Activated CD8-positive, alpha-beta memory T cell treated with anti-CD3 and anti-CD28 coated beads, Interleukin-2, amount 50 U/mL, for 1 hour (primary cell): ENCODE results near the gene KIAA1143.
A peak's percentile ranks its signal among the peaks of the same experiment; 100 is the strongest.

ENCODE experiments used
- DNase-seq: peaks from one replicate; pipeline ENCODE4 v3.0.0-alpha.2; 2020; ENCODE audit errors: extremely low read depth

The KIAA1143 gene

GRCh38 chr3:44761424-44762169, at the start of gene KIAA1143, which contains the start of gene KIF15:
Gene KIAA1143 (minus strand): TSS chr3:44761619. CDS start chr3:44761602, 17 bp downstream.
Gene KIF15 (plus strand): TSS chr3:44761794. CDS start chr3:44761866, 72 bp downstream.
- DNase-seq: peak; percentile 92

- no peak for DNase-seq
Observed at GRCh38 chr3:44805960-44806359, 44.5 kb upstream of the KIAA1143 start.

GRCh38 chr3:44803298-44803697, 41.9 kb upstream of the KIAA1143 start:
- no peak for DNase-seq

- DNase-seq: no peak
Observed at GRCh38 chr3:44802011-44802410, 40.6 kb upstream of the KIAA1143 start.

GRCh38 chr3:44795197-44795596, 33.8 kb upstream of the KIAA1143 start:
- DNase-seq: no peak

- no peak for DNase-seq
Observed at GRCh38 chr3:44782891-44783290, 21.5 kb upstream of the KIAA1143 start.

- DNase-seq: no peak
Observed at GRCh38 chr3:44772099-44772442, 10.7 kb upstream of the KIAA1143 start.

- DNase-seq: no peak
Observed at GRCh38 chr3:44771424-44772098, 10.1 kb upstream of the KIAA1143 start.

GRCh38 chr3:44764248-44764647, 2.8 kb upstream of the KIAA1143 start:
- no peak for DNase-seq

GRCh38 chr3:44762690-44763089, 1.3 kb upstream of the KIAA1143 start:
- no peak for DNase-seq

GRCh38 chr3:44762170-44762677, 805 bp upstream of the KIAA1143 start:
- no peak for DNase-seq

GRCh38 chr3:44761101-44761423, 357 bp downstream of the KIAA1143 start:
- DNase-seq: no peak

- no peak for DNase-seq
Observed at GRCh38 chr3:44734646-44735168, 26.7 kb downstream of the KIAA1143 start.

GRCh38 chr3:44729384-44729910, 32.0 kb downstream of the KIAA1143 start, which contains the start of gene ZNF501:
Gene ZNF501 (plus strand): TSS chr3:44729635. CDS start chr3:44734422, 4,787 bp downstream.
- DNase-seq: peak; percentile 51

- DNase-seq: no peak
Observed at GRCh38 chr3:44722103-44722401, 39.4 kb downstream of the KIAA1143 start.

- DNase-seq: no peak
Observed at GRCh38 chr3:44721231-44722102, 40.0 kb downstream of the KIAA1143 start.

- DNase-seq: no peak
Observed at GRCh38 chr3:44712455-44713075, 48.9 kb downstream of the KIAA1143 start, which contains the start of gene ZNF502. Gene ZNF502 (plus strand): TSS chr3:44712660. CDS start chr3:44720262, 7,602 bp downstream.
